Suppressor macrophage treated with lipopolysaccharide for 1 hour (primary cell): ENCODE measurements around the gene ABCC2.
"Not testable (repeated sequence)": the region's sequence is repeated elsewhere in the genome, so short reads cannot be mapped to it uniquely, and the experiment has no call there.

Source experiments
- DNase-seq, 3 donors: peaks; one replicate each; pipeline ENCODE4 v3.0.0-alpha.2; 2020 to 2022

Gene ABCC2

GRCh38 chr10:99809931-99810615 is 27.6 kb downstream of the ABCC2 start:
- DNase-seq: no peak

GRCh38 chr10:99812177-99812576 is 29.7 kb downstream of the ABCC2 start:
- no peak for DNase-seq

DNA sequence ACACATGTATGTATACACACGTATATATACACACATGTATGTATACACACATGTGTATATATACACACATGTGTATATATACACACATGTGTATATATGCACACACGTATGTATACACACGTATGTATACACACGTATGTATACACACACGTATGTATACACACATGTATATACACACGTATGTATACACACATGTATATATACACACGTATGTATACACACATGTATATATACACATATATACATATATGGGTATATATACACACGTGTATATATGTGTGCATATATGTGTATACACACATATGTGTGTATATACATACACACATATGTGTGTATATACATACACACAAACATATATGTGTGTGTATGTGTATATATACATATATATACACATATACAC is 31.7 kb downstream of the ABCC2 start:
- no peak for DNase-seq

DNA sequence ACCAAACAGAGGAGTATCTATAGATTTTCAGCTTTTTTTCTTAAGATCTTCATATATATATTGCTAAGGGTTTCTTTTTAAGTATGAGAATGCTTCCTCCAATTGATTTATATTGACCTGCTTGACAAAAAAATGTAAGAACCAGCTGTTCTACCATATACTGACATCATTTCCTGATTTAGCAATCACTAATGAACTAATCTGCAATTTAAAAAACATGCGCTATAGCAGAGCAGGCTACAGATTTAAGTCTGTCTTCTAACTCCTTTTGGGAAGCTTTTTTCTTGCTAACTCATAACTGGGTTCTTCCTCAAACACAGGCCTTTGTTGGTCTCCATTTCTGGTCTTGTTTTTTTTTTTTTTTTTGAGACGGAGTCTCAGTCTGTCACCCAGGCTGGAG is 33.2 kb downstream of the ABCC2 start:
- DNase-seq: peak; percentile 7 to 41 (median 41)

- no peak for DNase-seq
Observed at GRCh38 chr10:99827936-99828335, 45.5 kb downstream of the ABCC2 start.

GRCh38 chr10:99828464-99828863 is 46.0 kb downstream of the ABCC2 start:
- no peak for DNase-seq

DNA sequence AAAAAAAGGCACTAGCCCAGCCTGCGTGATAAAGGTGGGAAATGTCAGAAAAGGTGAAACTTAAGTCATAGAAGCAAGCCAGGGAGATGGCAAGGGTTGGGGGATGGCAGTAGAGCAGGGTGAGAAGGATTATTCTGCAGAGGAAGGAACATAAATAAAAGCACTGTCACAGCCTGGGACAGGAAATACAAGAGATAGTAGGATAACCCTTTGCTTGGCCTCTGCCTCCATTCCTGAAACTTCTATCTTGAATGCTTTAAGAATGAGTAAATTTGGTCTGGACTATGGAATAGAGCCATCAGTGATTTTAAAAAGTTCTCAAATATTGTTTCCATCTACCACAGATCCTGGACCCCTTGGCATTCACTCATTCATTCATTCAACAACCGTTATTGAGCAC is 50.0 kb downstream of the ABCC2 start:
- peak in 1 of 3 donors; percentile 16 for DNase-seq

- peak in 1 of 3 donors; percentile 19 for DNase-seq
Observed at GRCh38 chr10:99834410-99834809, 52.0 kb downstream of the ABCC2 start.

- peak in 1 of 3 donors; percentile 4 for DNase-seq
Observed at GRCh38 chr10:99835947-99836346, 53.5 kb downstream of the ABCC2 start.

DNA sequence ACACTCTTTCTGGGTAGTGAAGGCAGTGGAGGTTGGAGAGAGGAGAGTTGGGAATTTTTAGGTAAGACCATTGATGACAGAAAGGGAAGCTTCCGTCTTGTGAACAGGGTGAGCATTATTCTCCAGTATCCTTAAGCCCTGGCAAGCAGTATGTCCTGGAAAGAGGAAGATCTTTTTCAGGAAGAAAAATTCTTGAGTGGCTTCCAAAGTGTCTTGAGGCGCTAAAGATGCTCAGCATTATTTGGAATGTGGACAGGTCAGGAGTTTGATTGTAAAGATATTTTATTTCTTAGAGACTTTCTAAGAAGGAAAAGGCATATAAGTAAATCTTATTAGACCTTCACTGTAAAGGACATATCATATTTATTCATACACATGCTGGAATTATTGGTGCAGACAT is 54.3 kb downstream of the ABCC2 start:
- DNase-seq: peak in 1 of 3 donors; percentile 16

GRCh38 chr10:99840859-99841258 is 58.4 kb downstream of the ABCC2 start:
- DNase-seq: not testable (repeated sequence)

- no peak for DNase-seq
Observed at GRCh38 chr10:99841746-99842145, 59.3 kb downstream of the ABCC2 start.

DNA sequence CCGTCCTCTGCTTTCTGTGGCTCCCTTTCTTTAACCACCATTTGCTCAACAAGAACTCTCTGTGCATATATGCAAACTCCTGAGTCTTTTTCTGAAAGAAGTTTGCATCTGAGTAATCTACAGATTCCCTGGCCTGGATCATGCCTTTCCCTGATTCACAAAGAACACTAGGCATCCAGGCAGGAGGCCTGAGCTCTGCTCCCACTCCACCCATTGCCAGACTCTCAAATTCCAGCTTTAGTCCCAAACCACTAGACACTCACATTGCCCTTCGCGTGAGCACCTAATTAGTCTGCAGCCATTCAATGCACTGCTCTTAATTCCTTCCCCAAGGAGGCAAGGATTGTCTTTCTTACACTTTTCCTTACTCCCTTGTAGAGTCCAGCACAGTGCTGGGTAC is 60.9 kb downstream of the ABCC2 start:
- DNase-seq: no peak

- peak in 1 of 3 donors; percentile 35 for DNase-seq
Observed at GRCh38 chr10:99844433-99844955, 62.1 kb downstream of the ABCC2 start.

GRCh38 chr10:99845837-99846382 is 63.5 kb downstream of the ABCC2 start:
- peak; percentile 91 to 97 (median 95) for DNase-seq

DNA sequence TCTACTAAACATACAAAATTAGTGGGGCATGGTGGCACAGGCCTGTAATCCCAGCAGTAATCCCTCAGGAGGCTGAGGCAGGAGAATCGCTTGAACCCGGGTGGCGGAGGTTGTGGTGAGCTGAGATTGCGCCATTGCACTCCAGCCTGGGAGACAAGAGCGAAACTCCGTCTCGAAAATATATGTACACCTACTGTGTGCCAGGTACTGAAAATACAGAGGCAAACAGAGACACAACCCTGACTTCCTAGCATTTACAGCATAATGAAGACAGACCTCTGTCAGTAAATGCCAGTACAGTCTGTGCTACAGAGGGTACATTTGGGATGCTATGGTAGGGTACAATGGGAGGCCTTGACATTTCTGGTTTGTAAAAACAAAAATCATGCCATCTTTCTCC is 66.6 kb downstream of the ABCC2 start:
- no peak for DNase-seq

DNA sequence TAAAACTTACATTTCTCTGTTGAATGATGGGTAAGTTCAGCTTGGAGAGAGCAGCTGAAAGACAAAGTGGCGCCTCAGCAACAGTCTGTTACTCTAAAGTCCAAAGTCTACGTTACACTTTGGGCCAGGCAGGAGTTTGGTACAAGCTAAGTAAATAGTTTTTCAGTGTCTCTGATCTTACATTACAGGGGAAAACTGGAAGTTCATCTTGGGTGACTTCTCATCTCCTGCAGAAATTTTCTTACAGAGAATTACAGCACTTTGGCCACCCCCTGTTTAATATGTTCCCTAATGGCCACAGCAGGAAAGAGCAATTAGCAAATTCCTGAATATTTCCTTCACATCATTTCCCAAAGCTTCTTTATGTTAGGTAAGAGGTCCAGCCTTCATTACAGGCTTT is 67.1 kb downstream of the ABCC2 start:
- no peak for DNase-seq

GRCh38 chr10:99850021-99850766 is 67.8 kb downstream of the ABCC2 start:
- no peak for DNase-seq

GRCh38 chr10:99850767-99851340 is 68.4 kb downstream of the ABCC2 start:
- DNase-seq: no peak

DNA sequence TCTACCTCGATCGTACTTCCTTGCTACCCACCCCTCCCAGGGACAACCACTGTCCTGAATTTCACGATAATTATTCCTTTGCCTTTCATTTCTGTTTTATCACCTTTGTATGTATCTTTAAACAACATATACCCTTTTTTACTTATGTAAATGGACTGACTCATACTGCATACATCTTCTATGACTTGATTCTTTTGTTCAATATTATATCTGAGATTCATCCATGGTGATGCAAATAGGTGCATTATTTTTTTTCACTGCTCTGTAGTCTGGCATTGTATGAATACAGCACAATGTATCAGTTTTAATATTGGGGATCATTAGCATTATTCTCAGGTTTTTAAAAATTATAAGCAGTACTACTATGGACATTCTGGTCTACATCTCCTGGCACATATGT is 69.4 kb downstream of the ABCC2 start:
- DNase-seq: no peak

DNA sequence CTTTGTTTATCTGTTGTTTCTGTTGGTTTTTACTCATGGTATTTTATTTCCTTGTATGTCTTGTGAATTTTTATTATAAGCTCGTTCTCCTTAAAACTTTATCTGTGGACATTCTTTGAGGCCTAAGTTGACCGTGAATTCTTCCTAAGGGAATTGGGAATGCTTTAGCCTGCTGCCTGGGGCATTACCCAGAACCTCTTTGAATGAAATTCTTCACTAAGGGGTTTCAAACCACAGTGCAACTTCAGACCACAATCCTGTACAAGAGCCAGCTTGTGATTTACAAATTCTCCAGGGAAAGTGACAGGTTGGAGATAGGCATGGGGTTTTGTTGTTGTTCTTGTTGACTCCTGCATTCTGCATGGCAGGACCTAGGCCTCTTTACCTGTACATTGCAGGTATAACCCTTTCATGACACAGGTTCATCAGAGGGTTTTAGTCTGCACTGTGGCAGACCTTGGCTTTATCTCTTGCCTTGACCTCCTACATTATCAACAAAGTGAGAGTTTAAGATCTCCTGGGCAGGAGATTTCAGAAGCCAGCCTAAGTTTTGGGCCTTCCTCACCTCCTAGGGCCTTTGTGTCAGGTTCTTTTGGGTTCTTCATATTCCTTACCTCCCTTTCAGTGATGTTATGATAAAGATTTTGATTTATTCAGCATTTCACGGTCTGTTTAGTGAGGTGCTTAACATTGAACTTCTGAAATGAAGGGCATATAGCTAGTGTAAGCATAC is 70.2 kb downstream of the ABCC2 start:
- DNase-seq: no peak

GRCh38 chr10:99853655-99854054 is 71.2 kb downstream of the ABCC2 start:
- no peak for DNase-seq

DNA sequence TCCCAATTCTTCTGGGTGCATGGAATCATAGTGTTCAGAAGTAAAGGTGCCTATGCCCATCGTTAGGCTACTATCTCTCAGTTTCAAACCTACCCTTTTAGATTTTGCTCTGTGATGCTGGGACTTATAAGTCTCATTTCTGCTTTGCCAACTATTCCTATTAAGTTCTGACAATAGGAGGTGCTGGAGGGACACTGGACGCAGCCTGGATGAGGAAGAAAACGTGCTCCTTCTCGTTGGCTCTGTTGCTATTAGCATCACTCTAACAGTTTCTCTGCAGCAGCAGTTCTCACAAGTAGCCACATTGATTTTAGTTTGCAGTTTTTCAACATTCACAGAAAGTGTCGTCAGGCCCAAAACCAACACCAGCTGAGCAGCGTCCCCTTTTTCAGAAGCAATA is 72.4 kb downstream of the ABCC2 start:
- DNase-seq: peak; percentile 28 to 36 (median 28)
